ENCODE measurements around the gene DISP3. TPM values are rescaled to one million over a fixed set of nuclear protein-coding genes. Genes with fewer than 3 reads are reported as not detected.

DISP3 gene
- total and polyA plus RNA-seq, 4 donors: 0.04 to 0.18 (median 0.07) TPM; not detected in 1

- H3K9ac ChIP-seq (ENCODE audit: insufficient read depth in 1 of 2, low read length in 2 of 2): no peak overlapping the region
- H3K36me3 ChIP-seq (ENCODE audit: control insufficient read depth in 4 of 4, insufficient read depth in 4 of 4, low read length in 4 of 4): no peaks in the 10 kb centered on the region
- no peak overlapping the region for H3K4me3 ChIP-seq
- WGBS, 2 donors: 72 to 75% methylated on average over 8 of the region's 8 CpGs
- ATAC-seq (ENCODE audit: insufficient read depth, low FRiP score) (no peak), DNase-seq (no peak)
- H3K27me3 ChIP-seq (ENCODE audit: control insufficient read depth in 3 of 3, insufficient read depth in 3 of 3, low read length in 2 of 3): peaks cover 0 to 7% (median 2%) of the 10 kb centered on the region in 3 donors
- peaks cover 0 to 4% (median 0%) of the 10 kb centered on the region in 5 donors for H3K4me1 ChIP-seq (ENCODE audit: control insufficient read depth in 5 of 5, insufficient read depth in 5 of 5, low read length in 5 of 5)
- peaks cover 0 to 14% (median 2%) of the 10 kb centered on the region in 4 donors for H3K9me3 ChIP-seq (ENCODE audit: control insufficient read depth in 4 of 4, insufficient read depth in 3 of 4, low read length in 3 of 4)
- H3K27ac ChIP-seq (ENCODE audit: low read depth in 1 of 2, low read length in 1 of 2): no peak overlapping the region
- TF ChIP-seq, protein P1, sequence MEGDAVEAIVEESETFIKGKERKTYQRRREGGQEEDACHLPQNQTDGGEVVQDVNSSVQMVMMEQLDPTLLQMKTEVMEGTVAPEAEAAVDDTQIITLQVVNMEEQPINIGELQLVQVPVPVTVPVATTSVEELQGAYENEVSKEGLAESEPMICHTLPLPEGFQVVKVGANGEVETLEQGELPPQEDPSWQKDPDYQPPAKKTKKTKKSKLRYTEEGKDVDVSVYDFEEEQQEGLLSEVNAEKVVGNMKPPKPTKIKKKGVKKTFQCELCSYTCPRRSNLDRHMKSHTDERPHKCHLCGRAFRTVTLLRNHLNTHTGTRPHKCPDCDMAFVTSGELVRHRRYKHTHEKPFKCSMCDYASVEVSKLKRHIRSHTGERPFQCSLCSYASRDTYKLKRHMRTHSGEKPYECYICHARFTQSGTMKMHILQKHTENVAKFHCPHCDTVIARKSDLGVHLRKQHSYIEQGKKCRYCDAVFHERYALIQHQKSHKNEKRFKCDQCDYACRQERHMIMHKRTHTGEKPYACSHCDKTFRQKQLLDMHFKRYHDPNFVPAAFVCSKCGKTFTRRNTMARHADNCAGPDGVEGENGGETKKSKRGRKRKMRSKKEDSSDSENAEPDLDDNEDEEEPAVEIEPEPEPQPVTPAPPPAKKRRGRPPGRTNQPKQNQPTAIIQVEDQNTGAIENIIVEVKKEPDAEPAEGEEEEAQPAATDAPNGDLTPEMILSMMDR (IDR thresholded peaks at IDR 0.05; ENCODE audit: control extremely low read depth, extremely low read depth): no peak
Measured at GRCh38 chr1:11496551-11497080, 17.7 kb downstream of the DISP3 start.

GRCh38 chr1:11498956-11499594 is 20.1 kb downstream of the DISP3 start:
- DNase-seq (no peak), ATAC-seq (ENCODE audit: insufficient read depth, low FRiP score) (no peak)
- Histone ChIP-seq H3K36me3 (ENCODE audit: control insufficient read depth in 4 of 4, insufficient read depth in 4 of 4, low read length in 4 of 4) (no peaks in the 10 kb centered on the region), H3K9me3 (ENCODE audit: control insufficient read depth in 4 of 4, insufficient read depth in 3 of 4, low read length in 3 of 4) (peaks cover 0 to 20% (median 6%) of the 10 kb centered on the region in 4 donors), H3K9ac (ENCODE audit: insufficient read depth in 1 of 2, low read length in 2 of 2) (no peak overlapping the region), H3K4me1 (ENCODE audit: control insufficient read depth in 5 of 5, insufficient read depth in 5 of 5, low read length in 5 of 5) (peaks cover 0 to 4% (median 0%) of the 10 kb centered on the region in 5 donors), H3K27ac (ENCODE audit: low read depth in 1 of 2, low read length in 1 of 2) (no peak overlapping the region), H3K27me3 (ENCODE audit: control insufficient read depth in 3 of 3, insufficient read depth in 3 of 3, low read length in 2 of 3) (peaks cover 0 to 7% (median 2%) of the 10 kb centered on the region in 3 donors), H3K4me3 (no peak overlapping the region)
- TF ChIP-seq, protein P1 (IDR thresholded peaks at IDR 0.05; ENCODE audit: control extremely low read depth, extremely low read depth): no peak
- 59 to 60% methylated on average over 13 of the region's 13 CpGs for WGBS, 2 donors

GRCh38 chr1:11499601-11500331 is 20.8 kb downstream of the DISP3 start:
- 55 to 59% methylated on average over 14 of the region's 14 CpGs for WGBS, 2 donors
- Histone ChIP-seq H3K4me3 (no peak overlapping the region), H3K4me1 (ENCODE audit: control insufficient read depth in 5 of 5, insufficient read depth in 5 of 5, low read length in 5 of 5) (peaks cover 0 to 4% (median 0%) of the 10 kb centered on the region in 5 donors), H3K27me3 (ENCODE audit: control insufficient read depth in 3 of 3, insufficient read depth in 3 of 3, low read length in 2 of 3) (peaks cover 0 to 7% (median 2%) of the 10 kb centered on the region in 3 donors), H3K9ac (ENCODE audit: insufficient read depth in 1 of 2, low read length in 2 of 2) (no peak overlapping the region), H3K27ac (ENCODE audit: low read depth in 1 of 2, low read length in 1 of 2) (no peak overlapping the region), H3K9me3 (ENCODE audit: control insufficient read depth in 4 of 4, insufficient read depth in 3 of 4, low read length in 3 of 4) (peaks cover 0 to 24% (median 12%) of the 10 kb centered on the region in 4 donors), H3K36me3 (ENCODE audit: control insufficient read depth in 4 of 4, insufficient read depth in 4 of 4, low read length in 4 of 4) (no peaks in the 10 kb centered on the region)
- ATAC-seq (ENCODE audit: insufficient read depth, low FRiP score): no peak
- TF ChIP-seq, protein P1 (IDR thresholded peaks at IDR 0.05; ENCODE audit: control extremely low read depth, extremely low read depth): no peak
- DNase-seq: no peak

Measured in lung (tissue), 12 donors.